ENCODE results near the gene KDF1.

GRCh38 chr1:26981146-26981846 lies 21.0 kb upstream of the KDF1 start:
- TF ChIP-seq, protein P1, sequence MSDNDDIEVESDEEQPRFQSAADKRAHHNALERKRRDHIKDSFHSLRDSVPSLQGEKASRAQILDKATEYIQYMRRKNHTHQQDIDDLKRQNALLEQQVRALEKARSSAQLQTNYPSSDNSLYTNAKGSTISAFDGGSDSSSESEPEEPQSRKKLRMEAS (IDR thresholded peaks at IDR 0.05), result no peak
- TF ChIP-seq YY1 (IDR thresholded peaks at IDR 0.05; ENCODE audit: extremely low read depth, insufficient replicate concordance, low read depth, low read length) (no peak), POLR2A (IDR thresholded peaks at IDR 0.05; ENCODE audit: borderline replicate concordance, extremely low read depth, insufficient read depth, insufficient read length) (no peak), POLR2AphosphoS5 (IDR thresholded peaks at IDR 0.05; ENCODE audit: low read depth, low read length) (no peak), JUND (IDR thresholded peaks at IDR 0.05) (no peak)
- TF ChIP-seq, protein P2, sequence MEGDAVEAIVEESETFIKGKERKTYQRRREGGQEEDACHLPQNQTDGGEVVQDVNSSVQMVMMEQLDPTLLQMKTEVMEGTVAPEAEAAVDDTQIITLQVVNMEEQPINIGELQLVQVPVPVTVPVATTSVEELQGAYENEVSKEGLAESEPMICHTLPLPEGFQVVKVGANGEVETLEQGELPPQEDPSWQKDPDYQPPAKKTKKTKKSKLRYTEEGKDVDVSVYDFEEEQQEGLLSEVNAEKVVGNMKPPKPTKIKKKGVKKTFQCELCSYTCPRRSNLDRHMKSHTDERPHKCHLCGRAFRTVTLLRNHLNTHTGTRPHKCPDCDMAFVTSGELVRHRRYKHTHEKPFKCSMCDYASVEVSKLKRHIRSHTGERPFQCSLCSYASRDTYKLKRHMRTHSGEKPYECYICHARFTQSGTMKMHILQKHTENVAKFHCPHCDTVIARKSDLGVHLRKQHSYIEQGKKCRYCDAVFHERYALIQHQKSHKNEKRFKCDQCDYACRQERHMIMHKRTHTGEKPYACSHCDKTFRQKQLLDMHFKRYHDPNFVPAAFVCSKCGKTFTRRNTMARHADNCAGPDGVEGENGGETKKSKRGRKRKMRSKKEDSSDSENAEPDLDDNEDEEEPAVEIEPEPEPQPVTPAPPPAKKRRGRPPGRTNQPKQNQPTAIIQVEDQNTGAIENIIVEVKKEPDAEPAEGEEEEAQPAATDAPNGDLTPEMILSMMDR (IDR thresholded peaks at IDR 0.05 in 2 of 3, conservative IDR thresholded peaks at IDR 0.05 in 1 of 3; ENCODE audit: borderline replicate concordance in 1 of 3, insufficient read depth in 1 of 3, low read depth in 2 of 3, low read length in 2 of 3), result no peak
